KMS-11 (cell line): ENCODE results near the gene LYZ.

ENCODE experiments used
- H2AFZ ChIP-seq: fragments of 200-600 bp; sonication (generic); 2 replicates; pipeline ENCODE4 v1.6.1; 2016; ENCODE audit warnings: antibody characterized with exemption, mixed run types, low read depth
- H3K27ac ChIP-seq: fragments of 200-600 bp; sonication (generic); 2 replicates; pipeline ENCODE4 v1.6.1; 2016; ENCODE audit warnings: mild to moderate bottlenecking, mixed run types
- H3K27me3 ChIP-seq: fragments of 200-600 bp; sonication (generic); 2 replicates; pipeline ENCODE4 v1.6.1; 2017; ENCODE audit warnings: mild to moderate bottlenecking, low read depth, mixed run types, moderate library complexity; ENCODE audit not compliant: insufficient read depth
- H3K36me3 ChIP-seq: fragments of 200-600 bp; sonication (generic); 2 replicates; pipeline ENCODE4 v1.6.1; 2017; ENCODE audit warnings: mild to moderate bottlenecking, mixed run types; ENCODE audit not compliant: insufficient read depth
- H3K4me1 ChIP-seq: fragments of 200-600 bp; sonication (generic); 2 replicates; pipeline ENCODE4 v1.6.1; 2016; ENCODE audit warnings: mild to moderate bottlenecking, low read depth, mixed run types; ENCODE audit not compliant: poor library complexity, severe bottlenecking
- H3K4me2 ChIP-seq: fragments of 200-600 bp; sonication (generic); 2 replicates; pipeline ENCODE4 v1.7.0; 2016; ENCODE audit warnings: mild to moderate bottlenecking, mixed run types
- H3K4me3 ChIP-seq: fragments of 200-600 bp; sonication (generic); IDR thresholded peaks from 2 replicates; pipeline ENCODE4 v1.6.1; 2017; ENCODE audit warnings: low read depth, low read length, mixed read lengths; ENCODE audit not compliant: insufficient read depth
- H3K79me2 ChIP-seq: fragments of 200-600 bp; sonication (generic); 2 replicates; pipeline ENCODE4 v1.6.1; 2016; ENCODE audit warnings: low read depth, mixed run types; ENCODE audit not compliant: insufficient read depth
- H3K9ac ChIP-seq: fragments of 200-600 bp; sonication (generic); 2 replicates; pipeline ENCODE4 v1.6.1; 2016; ENCODE audit warnings: mild to moderate bottlenecking, mixed run types
- H4K20me1 ChIP-seq: fragments of 200-600 bp; sonication (generic); 2 replicates; pipeline ENCODE4 v1.6.1; 2016; ENCODE audit warnings: mild to moderate bottlenecking, mixed run types; ENCODE audit not compliant: insufficient read depth
- TF ChIP-seq, protein P1 (sequence below): fragments of 200-600 bp; sonication (generic); conservative IDR thresholded peaks from 2 replicates; pipeline ENCODE4 v1.6.1; 2017; ENCODE audit warnings: low read depth, mild to moderate bottlenecking, antibody characterized with exemption, low read length, moderate library complexity, mixed read lengths

Gene LYZ

DNA sequence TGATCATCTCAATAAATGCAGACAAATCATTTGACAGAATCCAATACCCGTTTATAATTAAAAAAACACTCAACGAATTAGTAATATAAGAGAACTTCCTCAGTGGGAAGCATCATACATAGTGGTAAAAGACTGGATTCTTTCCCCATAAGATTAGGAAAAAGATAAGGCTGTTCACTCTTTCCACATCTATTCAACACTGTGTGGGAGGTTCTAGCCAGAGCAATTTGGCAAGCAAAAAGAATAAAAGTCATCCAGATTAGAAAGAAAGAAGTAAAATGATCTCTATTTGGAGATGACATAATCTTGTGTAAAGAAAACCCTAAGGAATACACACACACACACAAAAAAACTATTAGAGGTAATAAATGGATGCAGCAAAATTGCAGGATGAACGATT, 49.8 kb downstream of the LYZ start:
- TF ChIP-seq, protein P1, sequence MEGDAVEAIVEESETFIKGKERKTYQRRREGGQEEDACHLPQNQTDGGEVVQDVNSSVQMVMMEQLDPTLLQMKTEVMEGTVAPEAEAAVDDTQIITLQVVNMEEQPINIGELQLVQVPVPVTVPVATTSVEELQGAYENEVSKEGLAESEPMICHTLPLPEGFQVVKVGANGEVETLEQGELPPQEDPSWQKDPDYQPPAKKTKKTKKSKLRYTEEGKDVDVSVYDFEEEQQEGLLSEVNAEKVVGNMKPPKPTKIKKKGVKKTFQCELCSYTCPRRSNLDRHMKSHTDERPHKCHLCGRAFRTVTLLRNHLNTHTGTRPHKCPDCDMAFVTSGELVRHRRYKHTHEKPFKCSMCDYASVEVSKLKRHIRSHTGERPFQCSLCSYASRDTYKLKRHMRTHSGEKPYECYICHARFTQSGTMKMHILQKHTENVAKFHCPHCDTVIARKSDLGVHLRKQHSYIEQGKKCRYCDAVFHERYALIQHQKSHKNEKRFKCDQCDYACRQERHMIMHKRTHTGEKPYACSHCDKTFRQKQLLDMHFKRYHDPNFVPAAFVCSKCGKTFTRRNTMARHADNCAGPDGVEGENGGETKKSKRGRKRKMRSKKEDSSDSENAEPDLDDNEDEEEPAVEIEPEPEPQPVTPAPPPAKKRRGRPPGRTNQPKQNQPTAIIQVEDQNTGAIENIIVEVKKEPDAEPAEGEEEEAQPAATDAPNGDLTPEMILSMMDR = no peak
- H3K9ac ChIP-seq = no peak overlapping the region

DNA sequence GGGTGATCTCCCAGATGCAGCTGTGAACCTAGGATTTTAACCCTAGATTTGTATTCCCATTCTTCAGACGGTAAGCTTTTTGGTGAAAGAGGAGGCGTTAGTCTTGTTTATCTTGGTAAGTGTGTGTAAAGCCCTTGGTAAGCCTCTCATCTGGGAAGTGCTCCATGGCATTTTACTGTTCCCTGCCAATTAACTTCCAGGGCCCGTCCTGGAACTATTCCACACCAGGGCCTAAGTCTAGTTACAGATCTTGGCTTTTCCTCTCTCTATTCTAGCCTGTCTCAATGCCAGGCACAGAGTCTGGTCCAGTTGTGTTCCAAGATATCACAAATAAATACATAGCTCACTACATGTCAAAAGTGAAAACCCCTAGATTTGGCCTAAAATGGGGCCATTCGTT, 53.8 kb downstream of the LYZ start:
- Histone ChIP-seq H4K20me1 (no peaks in the 10 kb centered on the region), H3K4me2 (no peak overlapping the region), H2AFZ (no peak overlapping the region), H3K9ac (no peak overlapping the region), H3K79me2 (no peaks in the 10 kb centered on the region), H3K36me3 (no peaks in the 10 kb centered on the region), H3K4me1 (no peaks in the 10 kb centered on the region), H3K27ac (no peak overlapping the region), H3K4me3 (no peak overlapping the region), H3K27me3 (no peaks in the 10 kb centered on the region)
- TF ChIP-seq, protein P1 = no peak

More for the DNA sequence above, 49.8 kb downstream of the LYZ start:
- no peak overlapping the region for H2AFZ ChIP-seq
- H3K27ac ChIP-seq = no peak overlapping the region
- no peaks in the 10 kb centered on the region for H3K36me3 ChIP-seq
- no peaks in the 10 kb centered on the region for H3K79me2 ChIP-seq
- H3K27me3 ChIP-seq = no peaks in the 10 kb centered on the region
- H4K20me1 ChIP-seq = no peaks in the 10 kb centered on the region
- H3K4me1 ChIP-seq = peaks cover 5% of the 10 kb centered on the region
- H3K4me2 ChIP-seq = no peak overlapping the region
- H3K4me3 ChIP-seq = no peak overlapping the region
